Upper lobe of left lung (tissue), 6 donors: ENCODE measurements around the gene GSTO1. TPM values are rescaled to one million over a fixed set of nuclear protein-coding genes. Genes with fewer than 3 reads are reported as not detected.
A peak's percentile ranks its signal among the peaks of the same experiment; 100 is the strongest.

Source experiments
- ATAC-seq, 2 donors: fragments of 200-7000 bp; cut with Tn5 transposase; one replicate each; pipeline ENCODE4 v1.9.1; 2022; ENCODE audit warnings: mild to moderate bottlenecking in 2 of 2, moderate library complexity in 2 of 2; ENCODE audit not compliant: low FRiP score in 2 of 2
- DNase-seq, 2 donors: peaks; one replicate each; pipeline ENCODE4 v3.0.0-alpha.2; 2019 to 2020
- H3K27ac ChIP-seq, 4 donors: fragments of 200-600 bp; sonication (generic); one replicate each; pipeline ENCODE4 v1.5.1; 2016 to 2019
- H3K27me3 ChIP-seq, 4 donors: fragments of 200-600 bp; sonication (generic); one replicate each; pipeline ENCODE4 v1.5.1; 2017 to 2019
- H3K36me3 ChIP-seq, 4 donors: fragments of 200-600 bp; sonication (generic); one replicate each; pipeline ENCODE4 v1.5.1; 2016 to 2019
- H3K4me1 ChIP-seq, 4 donors: fragments of 200-600 bp; sonication (generic); one replicate each; pipeline ENCODE4 v1.5.1; 2018 to 2019
- H3K4me3 ChIP-seq, 4 donors: fragments of 200-600 bp; sonication (generic); one replicate each; pipeline ENCODE4 v1.5.1; 2017 to 2019; ENCODE audit warnings: mild to moderate bottlenecking in 2 of 4, moderate library complexity in 1 of 4
- H3K9me3 ChIP-seq, 4 donors: fragments of 200-600 bp; sonication (generic); one replicate each; pipeline ENCODE4 v1.5.1; 2018 to 2019
- CTCF ChIP-seq, 6 experiments: fragments of 450-650 bp in 4 of 6; fragments of 200-600 bp in 2 of 6; sonication (generic) in 2 of 6; IDR thresholded peaks; one replicate each; pipeline ENCODE4 v1.5.1; 2016 to 2019; ENCODE audit warnings: antibody characterized with exemption in 6 of 6
- EP300 ChIP-seq, 4 donors: sonication (generic); formaldehyde crosslinking; IDR thresholded peaks; one replicate each; pipeline ENCODE4 v1.5.1; 2017; ENCODE audit warnings: antibody characterized with exemption in 4 of 4, control low read depth in 2 of 4
- POLR2A ChIP-seq, 4 donors: fragments of 450-650 bp; IDR thresholded peaks; one replicate each; pipeline ENCODE4 v1.5.1; 2016 to 2017; ENCODE audit warnings: antibody characterized with exemption in 4 of 4, mild to moderate bottlenecking in 2 of 4
- POLR2AphosphoS5 ChIP-seq, 2 donors: sonication (generic); formaldehyde crosslinking; IDR thresholded peaks; one replicate each; pipeline ENCODE4 v1.5.1; 2017; ENCODE audit warnings: antibody characterized with exemption in 2 of 2
- WGBS, 2 donors: methylation state at CpG; one replicate each; pipeline ENCODE4 v1.1.5; 2017 to 2018; 5-methylcytosine and 5-hydroxymethylcytosine counted together
- total RNA-seq, 6 donors: library from RNA; depleted of rRNA in 4 of 6; stranded (reverse); fragments of >200 nt in 4 of 6; gene quantifications; one replicate each; pipeline versions ENCODE4 v1.1.0 to v1.2.1, GENCODE V29; 2016 to 2021
- donor health status: DM: no; HTN: no; CAD: no; lungs with moderate emphysema.
- donor health status: DM: no; HTN: yes; CAD: no; lungs with severe emphysema.

Gene GSTO1
- total RNA-seq, 6 donors from 2014 or later = 30.4 to 147 (median 102) TPM

GRCh38 chr10:104218751-104219150 is 35.9 kb upstream of the GSTO1 start:
- ATAC-seq = no peak
- Histone ChIP-seq H3K27me3 (no peaks in the 10 kb centered on the region), H3K9me3 (no peaks in the 10 kb centered on the region), H3K4me3 (no peak overlapping the region), H3K27ac (no peak overlapping the region), H3K36me3 (no peaks in the 10 kb centered on the region), H3K4me1 (no peaks in the 10 kb centered on the region)
- no peak for TF ChIP-seq EP300 (IDR thresholded peaks at IDR 0.05)
- TF ChIP-seq POLR2A (IDR thresholded peaks at IDR 0.05) = no peak
- no peak for TF ChIP-seq CTCF (IDR thresholded peaks at IDR 0.05)
- TF ChIP-seq POLR2AphosphoS5 (IDR thresholded peaks at IDR 0.05) = no peak
- no peak for DNase-seq
- 52 to 54% methylated on average over 7 of the region's 7 CpGs for WGBS, 2 donors

GRCh38 chr10:104220522-104220921 is 34.2 kb upstream of the GSTO1 start:
- no peaks in the 10 kb centered on the region for H3K4me1 ChIP-seq
- ATAC-seq (no peak), DNase-seq (no peak)
- no peaks in the 10 kb centered on the region for H3K9me3 ChIP-seq
- no peak overlapping the region for H3K4me3 ChIP-seq
- H3K27ac ChIP-seq = no peak overlapping the region
- TF ChIP-seq POLR2A (IDR thresholded peaks at IDR 0.05) (no peak), EP300 (IDR thresholded peaks at IDR 0.05) (no peak)
- H3K27me3 ChIP-seq = no peaks in the 10 kb centered on the region
- H3K36me3 ChIP-seq = no peaks in the 10 kb centered on the region
- 60 to 63% methylated on average over 2 of the region's 2 CpGs for WGBS, 2 donors

- DNase-seq (no peak), ATAC-seq (no peak)
- H3K4me1 ChIP-seq = no peaks in the 10 kb centered on the region
- TF ChIP-seq EP300 (IDR thresholded peaks at IDR 0.05) (no peak), CTCF (IDR thresholded peaks at IDR 0.05) (no peak), POLR2A (IDR thresholded peaks at IDR 0.05) (no peak), POLR2AphosphoS5 (IDR thresholded peaks at IDR 0.05) (no peak)
- no peak overlapping the region for H3K27ac ChIP-seq
- H3K36me3 ChIP-seq = no peaks in the 10 kb centered on the region
- no peak overlapping the region for H3K4me3 ChIP-seq
- H3K27me3 ChIP-seq = no peaks in the 10 kb centered on the region
- H3K9me3 ChIP-seq = no peaks in the 10 kb centered on the region
Observed at GRCh38 chr10:104223304-104223703, 31.4 kb upstream of the GSTO1 start.

GRCh38 chr10:104230490-104230889 is 24.2 kb upstream of the GSTO1 start:
- Histone ChIP-seq H3K9me3 (peaks cover 0 to 9% (median 0%) of the 10 kb centered on the region in 4 donors), H3K27ac (no peak overlapping the region), H3K27me3 (no peaks in the 10 kb centered on the region), H3K4me3 (no peak overlapping the region), H3K36me3 (no peaks in the 10 kb centered on the region), H3K4me1 (peaks cover 6 to 14% (median 11%) of the 10 kb centered on the region in 4 donors)
- 59 to 73% methylated on average over 4 of the region's 4 CpGs for WGBS, 2 donors
- ATAC-seq (no peak), DNase-seq (no peak)
- no peak for TF ChIP-seq POLR2A (IDR thresholded peaks at IDR 0.05)
- no peak for TF ChIP-seq POLR2AphosphoS5 (IDR thresholded peaks at IDR 0.05)
- no peak for TF ChIP-seq EP300 (IDR thresholded peaks at IDR 0.05)
- no peak for TF ChIP-seq CTCF (IDR thresholded peaks at IDR 0.05)

- Histone ChIP-seq H3K36me3 (no peaks in the 10 kb centered on the region), H3K4me1 (peaks cover 6 to 14% (median 11%) of the 10 kb centered on the region in 4 donors), H3K27me3 (no peaks in the 10 kb centered on the region), H3K9me3 (peaks cover 0 to 9% (median 0%) of the 10 kb centered on the region in 4 donors), H3K4me3 (peak within 1 kb of the TSS; percentile 61 to 92 (median 80)), H3K27ac (peak within 1 kb of the TSS; percentile 9 to 72 (median 44))
- ATAC-seq (peak; percentile 100), DNase-seq (peak; percentile 98 to 99)
- 0 to 1% methylated on average over 33 to 58 of the region's 60 CpGs for WGBS, 2 donors
- TF ChIP-seq POLR2AphosphoS5 (IDR thresholded peaks at IDR 0.05) (peak; percentile 66 to 76), EP300 (IDR thresholded peaks at IDR 0.05) (no peak), CTCF (IDR thresholded peaks at IDR 0.05) (peak in 2 of 6 experiments; percentile 36 to 38), POLR2A (IDR thresholded peaks at IDR 0.05) (peak in 2 of 4 donors; percentile 58 to 63)
Observed at GRCh38 chr10:104231784-104232612, 22.7 kb upstream of the GSTO1 start, which contains the start of gene CFAP43. Gene CFAP43, minus strand, starts transcription at chr10:104232364. Its CDS starts 118 bp downstream, at chr10:104232246.
